ENCODE data around the gene PRPF40B.

Gene PRPF40B

GRCh38 chr12:49626169-49626835, 2.9 kb downstream of the PRPF40B start:
- no peak for TF ChIP-seq CTCF (IDR thresholded peaks at IDR 0.05; ENCODE audit: low read depth, low read length)
- Histone ChIP-seq H3K36me3 (no peaks in the 10 kb centered on the region), H3K27me3 (ENCODE audit: insufficient read depth, low read depth, severe bottlenecking) (no peaks in the 10 kb centered on the region), H3K4me3 (ENCODE audit: low read depth, low read length) (no peak overlapping the region), H3K27ac (no peak overlapping the region), H3K9me3 (ENCODE audit: severe bottlenecking) (no peaks in the 10 kb centered on the region)
- DNase-seq: no peak

GRCh38 chr12:49626836-49627235, 3.5 kb downstream of the PRPF40B start:
- Histone ChIP-seq H3K4me3 (ENCODE audit: low read depth, low read length) (no peak overlapping the region), H3K27me3 (ENCODE audit: insufficient read depth, low read depth, severe bottlenecking) (no peaks in the 10 kb centered on the region), H3K27ac (no peak overlapping the region), H3K36me3 (no peaks in the 10 kb centered on the region), H3K9me3 (ENCODE audit: severe bottlenecking) (no peaks in the 10 kb centered on the region)
- DNase-seq: no peak
- TF ChIP-seq CTCF (IDR thresholded peaks at IDR 0.05; ENCODE audit: low read depth, low read length): no peak

GRCh38 chr12:49627752-49628360, 4.5 kb downstream of the PRPF40B start:
- no peak for TF ChIP-seq CTCF (IDR thresholded peaks at IDR 0.05; ENCODE audit: low read depth, low read length)
- no peak overlapping the region for H3K27ac ChIP-seq
- H3K27me3 ChIP-seq (ENCODE audit: insufficient read depth, low read depth, severe bottlenecking): no peaks in the 10 kb centered on the region
- DNase-seq: no peak
- H3K4me3 ChIP-seq (ENCODE audit: low read depth, low read length): no peak overlapping the region
- H3K36me3 ChIP-seq: no peaks in the 10 kb centered on the region
- no peaks in the 10 kb centered on the region for H3K9me3 ChIP-seq (ENCODE audit: severe bottlenecking)

GRCh38 chr12:49631336-49631907, 8.1 kb downstream of the PRPF40B start:
- no peaks in the 10 kb centered on the region for H3K9me3 ChIP-seq (ENCODE audit: severe bottlenecking)
- no peaks in the 10 kb centered on the region for H3K27me3 ChIP-seq (ENCODE audit: insufficient read depth, low read depth, severe bottlenecking)
- DNase-seq: no peak
- TF ChIP-seq CTCF (IDR thresholded peaks at IDR 0.05; ENCODE audit: low read depth, low read length): no peak
- H3K4me3 ChIP-seq (ENCODE audit: low read depth, low read length): no peak overlapping the region
- H3K36me3 ChIP-seq: no peaks in the 10 kb centered on the region
- H3K27ac ChIP-seq: no peak overlapping the region

DNA sequence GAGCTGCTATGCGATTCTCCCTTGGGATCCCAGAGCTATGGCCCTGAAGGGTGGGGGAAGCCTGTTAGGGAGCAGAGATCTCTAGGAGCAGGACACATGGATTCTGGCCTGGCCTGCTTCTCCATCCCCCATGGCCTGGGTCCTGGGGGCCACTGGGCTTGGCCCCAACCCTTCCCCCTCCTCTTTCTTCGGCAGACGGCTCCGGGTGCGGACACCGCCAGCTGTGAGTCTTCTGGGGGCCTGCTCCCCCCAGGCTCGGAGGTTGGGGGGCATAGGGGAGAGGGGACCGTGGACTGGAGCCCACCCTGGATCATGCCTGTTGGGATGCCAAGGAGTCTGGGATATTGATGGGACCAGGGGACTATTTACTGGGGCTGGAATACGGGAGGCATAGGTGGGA, 9.0 kb downstream of the PRPF40B start:
- Histone ChIP-seq H3K4me3 (ENCODE audit: low read depth, low read length) (no peak overlapping the region), H3K27ac (no peak overlapping the region), H3K9me3 (ENCODE audit: severe bottlenecking) (no peaks in the 10 kb centered on the region), H3K36me3 (no peaks in the 10 kb centered on the region), H3K27me3 (ENCODE audit: insufficient read depth, low read depth, severe bottlenecking) (no peaks in the 10 kb centered on the region)
- DNase-seq: no peak
- no peak for TF ChIP-seq CTCF (IDR thresholded peaks at IDR 0.05; ENCODE audit: low read depth, low read length)

Measured in WERI-Rb-1 (cell line).